SK-N-SH (cell line): ENCODE measurements around the gene ATP6V1G2. TPM values are rescaled to one million over a fixed set of nuclear protein-coding genes. Genes with fewer than 3 reads are reported as not detected.

ENCODE experiments used
- CTCF ChIA-PET: fragments of 300-600, 350-600 bp; formaldehyde crosslinking; extraction: SDS; loops from one replicate; lab custom pipeline; 2021; lab: Yijun Ruan, JAX
- POLR2A ChIA-PET: fragments of 350-600 bp; sonication (Branson Sonifier 250); formaldehyde crosslinking; extraction: SDS; loops from one replicate; lab custom pipeline; 2020; ENCODE audit warnings: antibody characterized with exemption, inconsistent platforms; lab: Yijun Ruan, JAX
- DNase-seq: peaks from one replicate; pipeline ENCODE4 v3.0.0; 2012
- H2AFZ ChIP-seq: fragments of 200-600 bp; sonication (generic); 2 replicates; pipeline ENCODE4 v1.8.1; 2016; ENCODE audit warnings: antibody characterized with exemption, mild to moderate bottlenecking, low read depth
- H3F3A ChIP-seq: fragments of 200-600 bp; sonication (generic); replicated peaks from 2 replicates; pipeline ENCODE3; 2016; ENCODE audit warnings: antibody characterized with exemption, mild to moderate bottlenecking; ENCODE audit not compliant: insufficient read depth
- H3K27ac ChIP-seq, 2 experiments: fragments of 200-500 bp in 1 of 2; fragments of 200-600 bp in 1 of 2; sonication (Bioruptor generic) in 1 of 2; sonication (generic), shearing (Covaris generic) in 1 of 2; 2 replicates each; pipeline versions ENCODE4 v1.5.1 to v1.6.1; 2014 to 2016; ENCODE audit warnings: low read depth in 2 of 2, inconsistent platforms in 1 of 2, low read length in 1 of 2, mild to moderate bottlenecking in 1 of 2, mixed read lengths in 1 of 2
- H3K27me3 ChIP-seq: fragments of 200-600 bp; sonication (generic), shearing (Covaris generic); 2 replicates; pipeline ENCODE4 v1.6.1; 2016; ENCODE audit warnings: mixed run types; ENCODE audit not compliant: insufficient read depth
- H3K36me3 ChIP-seq, 2 experiments: fragments of 200-500 bp in 1 of 2; fragments of 200-600 bp in 1 of 2; sonication (Bioruptor generic) in 1 of 2; sonication (generic) in 1 of 2; replicated peaks in 1 of 2; 2 replicates each; pipeline versions ENCODE3 to v1.5.1; 2014 to 2016; ENCODE audit warnings: low read length in 1 of 2, mild to moderate bottlenecking in 1 of 2; ENCODE audit not compliant: insufficient read depth in 2 of 2, control insufficient read depth in 1 of 2
- H3K4me1 ChIP-seq, 2 experiments: fragments of 200-500 bp in 1 of 2; fragments of 200-600 bp in 1 of 2; sonication (Bioruptor generic) in 1 of 2; sonication (generic), shearing (Covaris generic) in 1 of 2; 2 replicates each; pipeline versions ENCODE4 v1.5.1 to v1.6.1; 2014 to 2016; ENCODE audit warnings: low read depth in 1 of 2, low read length in 1 of 2, mixed run types in 1 of 2; ENCODE audit not compliant: insufficient read depth in 2 of 2, control insufficient read depth in 1 of 2
- H3K4me2 ChIP-seq: fragments of 200-600 bp; sonication (generic), shearing (Covaris generic); 2 replicates; pipeline ENCODE4 v1.6.1; 2017; ENCODE audit warnings: mixed run types
- H3K4me3 ChIP-seq, 2 experiments: fragments of 200-500 bp in 1 of 2; fragments of 200-600 bp in 1 of 2; sonication (Bioruptor generic) in 1 of 2; sonication (generic), shearing (Covaris generic) in 1 of 2; 2 replicates each; pipeline versions ENCODE4 v1.5.1 to v1.8.1; 2014 to 2016; ENCODE audit warnings: low read depth in 2 of 2, inconsistent platforms in 1 of 2, low read length in 1 of 2, mild to moderate bottlenecking in 1 of 2, mixed read lengths in 1 of 2, moderate library complexity in 1 of 2
- H3K79me2 ChIP-seq: fragments of 200-600 bp; sonication (generic); 2 replicates; pipeline ENCODE4 v1.8.1; 2017; ENCODE audit warnings: mild to moderate bottlenecking; ENCODE audit not compliant: insufficient read depth
- H3K9ac ChIP-seq: fragments of 200-600 bp; sonication (generic); 2 replicates; pipeline ENCODE4 v1.6.1; 2017; ENCODE audit warnings: mixed run types
- H3K9me2 ChIP-seq: fragments of 200-600 bp; sonication (generic); 2 replicates; pipeline ENCODE4 v1.6.1; 2017; ENCODE audit warnings: mixed run types
- H3K9me3 ChIP-seq: fragments of 200-600 bp; sonication (generic); 2 replicates; pipeline ENCODE4 v1.6.1; 2017; ENCODE audit warnings: mixed run types, mild to moderate bottlenecking, moderate library complexity
- H4K20me1 ChIP-seq: fragments of 200-600 bp; sonication (generic); 2 replicates; pipeline ENCODE4 v1.6.1; 2017; ENCODE audit warnings: mild to moderate bottlenecking, mixed run types; ENCODE audit not compliant: insufficient read depth
- EP300 ChIP-seq, 2 experiments: IDR thresholded peaks; 2 replicates each; pipeline versions ENCODE4 v1.4.0 to v1.6.1; 2012; ENCODE audit warnings: borderline replicate concordance in 1 of 2, low read depth in 1 of 2, low read length in 1 of 2
- EZH2phosphoT487 ChIP-seq: fragments of 200-600 bp; sonication (generic); IDR thresholded peaks from 2 replicates; pipeline ENCODE4 v1.6.1; 2017; ENCODE audit warnings: low read depth, mixed run types, mild to moderate bottlenecking, antibody characterized with exemption, moderate library complexity, borderline replicate concordance
- FOXM1 ChIP-seq: IDR thresholded peaks from 2 replicates; pipeline ENCODE4 v1.4.0; 2012; ENCODE audit warnings: low read depth, mild to moderate bottlenecking
- JUND ChIP-seq: IDR thresholded peaks from 2 replicates; pipeline ENCODE4 v1.4.0; 2012
- MEF2A ChIP-seq: IDR thresholded peaks from 2 replicates; pipeline ENCODE4 v1.4.0; 2012; ENCODE audit warnings: low read depth, borderline replicate concordance
- NFIC ChIP-seq: IDR thresholded peaks from 2 replicates; pipeline ENCODE4 v1.4.0; 2012; ENCODE audit warnings: borderline replicate concordance
- POLR2AphosphoS5 ChIP-seq: IDR thresholded peaks from 2 replicates; pipeline ENCODE4 v1.6.1; 2012; ENCODE audit warnings: low read depth, low read length
- RAD21 ChIP-seq: IDR thresholded peaks from 2 replicates; pipeline ENCODE4 v1.6.1; 2012; ENCODE audit warnings: mild to moderate bottlenecking, low read length
- RCOR1 ChIP-seq: fragments of 150-350 bp; IDR thresholded peaks from 2 replicates; pipeline ENCODE4 v1.6.1; 2017; ENCODE audit warnings: antibody characterized with exemption, low read length
- RFX5 ChIP-seq: IDR thresholded peaks from 2 replicates; pipeline ENCODE4 v1.6.1; 2012; ENCODE audit warnings: mild to moderate bottlenecking, improper control_type of control experiment, low read length
- SMC3 ChIP-seq: IDR thresholded peaks from 2 replicates; pipeline ENCODE4 v1.6.1; 2012; ENCODE audit warnings: low read depth, low read length, improper control_type of control experiment
- TCF12 ChIP-seq: IDR thresholded peaks from 2 replicates; pipeline ENCODE4 v1.4.0; 2012
- TEAD4 ChIP-seq: IDR thresholded peaks from 2 replicates; pipeline ENCODE4 v1.4.0; 2012; ENCODE audit warnings: mild to moderate bottlenecking, borderline replicate concordance; ENCODE audit not compliant: insufficient read depth
- WGBS: methylation state at CpG from one replicate; pipeline ENCODE4 v1.1.6; 2017; ENCODE audit warnings: low lambda C conversion rate; 5-methylcytosine and 5-hydroxymethylcytosine counted together
- polyA plus RNA-seq, 3 experiments: library from polyadenylated mRNA; depleted of rRNA; stranded (reverse); fragments of >200 nt; gene quantifications; 2 replicates each; pipeline ENCODE4 v1.2.3, GENCODE V29; 2012
- TF ChIP-seq, protein P1 (sequence below): IDR thresholded peaks from 2 replicates; pipeline ENCODE4 v1.4.0; 2012; ENCODE audit warnings: low read depth, borderline replicate concordance
- TF ChIP-seq, protein P2 (sequence below): IDR thresholded peaks from 2 replicates; pipeline ENCODE4; 2012
- TF ChIP-seq, protein P3 (sequence below): IDR thresholded peaks from 2 replicates; pipeline ENCODE4 v1.4.0; 2012; ENCODE audit warnings: low read depth, borderline replicate concordance
- TF ChIP-seq, protein P4 (sequence below): fragments of 150-350 bp; IDR thresholded peaks from 2 replicates; pipeline ENCODE4 v1.6.1; 2016; ENCODE audit warnings: mild to moderate bottlenecking, low read depth, low read length
- TF ChIP-seq, protein P5 (sequence below): fragments of 200-600 bp; sonication (generic); IDR thresholded peaks from 2 replicates; pipeline ENCODE4 v1.6.1; 2017; ENCODE audit warnings: antibody characterized with exemption, mild to moderate bottlenecking, moderate library complexity

The ATP6V1G2 gene
- polyA plus RNA-seq, 1 of the 3 experiments (the other 2 are of a cell fraction) = 13.6 TPM

DNA sequence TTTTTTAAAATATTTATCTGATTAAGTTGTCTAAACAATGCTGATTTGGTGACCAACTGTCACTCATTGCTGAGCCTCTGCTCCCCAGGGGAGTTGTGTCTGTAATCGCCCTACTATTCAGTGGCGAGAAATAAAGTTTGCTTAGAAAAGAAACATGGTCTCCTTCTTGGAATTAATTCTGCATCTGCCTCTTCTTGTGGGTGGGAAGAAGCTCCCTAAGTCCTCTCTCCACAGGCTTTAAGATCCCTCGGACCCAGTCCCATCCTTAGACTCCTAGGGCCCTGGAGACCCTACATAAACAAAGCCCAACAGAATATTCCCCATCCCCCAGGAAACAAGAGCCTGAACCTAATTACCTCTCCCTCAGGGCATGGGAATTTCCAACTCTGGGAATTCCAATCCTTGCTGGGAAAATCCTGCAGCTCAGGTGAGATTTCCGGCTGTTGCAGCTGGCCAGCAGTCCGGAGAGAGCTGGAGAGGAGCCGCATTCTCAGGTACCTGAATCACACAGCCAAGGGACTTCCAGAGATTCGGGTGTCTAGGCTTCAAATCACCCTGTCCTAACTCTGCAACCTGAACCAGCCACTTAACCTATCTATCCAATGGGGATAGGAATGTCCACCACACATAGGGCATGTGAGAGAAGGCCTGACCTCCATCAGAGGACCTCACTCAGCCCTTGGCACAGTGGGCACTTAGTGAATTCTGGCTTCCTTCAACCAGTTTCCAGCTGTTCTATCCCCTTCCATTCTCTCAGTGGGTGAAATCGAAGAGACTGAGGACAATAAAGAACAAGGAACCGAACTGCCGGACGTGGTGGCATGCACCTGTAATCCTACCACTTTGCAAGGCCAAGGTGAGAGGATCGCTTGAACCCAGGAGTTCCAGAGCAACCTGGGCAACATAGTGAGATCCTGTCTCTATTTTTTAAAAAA, 32.0 kb upstream of the ATP6V1G2 start:
- H4K20me1 ChIP-seq = no peaks in the 10 kb centered on the region

DNA sequence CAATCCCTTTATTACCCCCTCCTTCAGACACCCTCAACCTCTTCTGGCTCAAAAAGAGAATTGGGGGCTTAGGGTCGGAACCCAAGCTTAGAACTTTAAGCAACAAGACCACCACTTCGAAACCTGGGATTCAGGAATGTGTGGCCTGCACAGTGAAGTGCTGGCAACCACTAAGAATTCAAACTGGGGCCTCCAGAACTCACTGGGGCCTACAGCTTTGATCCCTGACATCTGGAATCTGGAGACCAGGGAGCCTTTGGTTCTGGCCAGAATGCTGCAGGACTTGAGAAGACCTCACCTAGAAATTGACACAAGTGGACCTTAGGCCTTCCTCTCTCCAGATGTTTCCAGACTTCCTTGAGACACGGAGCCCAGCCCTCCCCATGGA, 31.2 kb upstream of the ATP6V1G2 start:
- Histone ChIP-seq H3K9me3 (no peaks in the 10 kb centered on the region), H3K4me1 (peaks cover 0 to 11% of the 10 kb centered on the region in 2 experiments; a peak in 1 of 4 replicates), H3K36me3 (no peaks in the 10 kb centered on the region), H3F3A (no peaks in the 10 kb centered on the region), H3K27ac (no peak overlapping the region), H2AFZ (no peak overlapping the region), H3K4me2 (no peak overlapping the region), H3K79me2 (no peaks in the 10 kb centered on the region), H3K27me3 (no peaks in the 10 kb centered on the region), H4K20me1 (no peaks in the 10 kb centered on the region), H3K9ac (no peak overlapping the region), H3K9me2 (no peaks in the 10 kb centered on the region), H3K4me3 (no peak overlapping the region)
- CTCF ChIA-PET = interaction anchor here (0.8 to 17.6 kb wide), 5 partner anchors 12 to 125 kb away, joined by 3 to 312 read pairs (median 10); partner anchors contain the start of genes ABHD16A, ATP6V1G2 and NFKBIL1
- POLR2A ChIA-PET = no interaction called here
- no peak for DNase-seq
- WGBS = 72% methylated on average over 3 of the region's 3 CpGs
- TF ChIP-seq FOXM1 (no peak), POLR2AphosphoS5 (no peak), SMC3 (no peak), TCF12 (no peak), RFX5 (no peak)
- TF ChIP-seq, protein P1, sequence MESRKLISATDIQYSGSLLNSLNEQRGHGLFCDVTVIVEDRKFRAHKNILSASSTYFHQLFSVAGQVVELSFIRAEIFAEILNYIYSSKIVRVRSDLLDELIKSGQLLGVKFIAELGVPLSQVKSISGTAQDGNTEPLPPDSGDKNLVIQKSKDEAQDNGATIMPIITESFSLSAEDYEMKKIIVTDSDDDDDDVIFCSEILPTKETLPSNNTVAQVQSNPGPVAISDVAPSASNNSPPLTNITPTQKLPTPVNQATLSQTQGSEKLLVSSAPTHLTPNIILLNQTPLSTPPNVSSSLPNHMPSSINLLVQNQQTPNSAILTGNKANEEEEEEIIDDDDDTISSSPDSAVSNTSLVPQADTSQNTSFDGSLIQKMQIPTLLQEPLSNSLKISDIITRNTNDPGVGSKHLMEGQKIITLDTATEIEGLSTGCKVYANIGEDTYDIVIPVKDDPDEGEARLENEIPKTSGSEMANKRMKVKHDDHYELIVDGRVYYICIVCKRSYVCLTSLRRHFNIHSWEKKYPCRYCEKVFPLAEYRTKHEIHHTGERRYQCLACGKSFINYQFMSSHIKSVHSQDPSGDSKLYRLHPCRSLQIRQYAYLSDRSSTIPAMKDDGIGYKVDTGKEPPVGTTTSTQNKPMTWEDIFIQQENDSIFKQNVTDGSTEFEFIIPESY = no peak
- TF ChIP-seq, protein P2, sequence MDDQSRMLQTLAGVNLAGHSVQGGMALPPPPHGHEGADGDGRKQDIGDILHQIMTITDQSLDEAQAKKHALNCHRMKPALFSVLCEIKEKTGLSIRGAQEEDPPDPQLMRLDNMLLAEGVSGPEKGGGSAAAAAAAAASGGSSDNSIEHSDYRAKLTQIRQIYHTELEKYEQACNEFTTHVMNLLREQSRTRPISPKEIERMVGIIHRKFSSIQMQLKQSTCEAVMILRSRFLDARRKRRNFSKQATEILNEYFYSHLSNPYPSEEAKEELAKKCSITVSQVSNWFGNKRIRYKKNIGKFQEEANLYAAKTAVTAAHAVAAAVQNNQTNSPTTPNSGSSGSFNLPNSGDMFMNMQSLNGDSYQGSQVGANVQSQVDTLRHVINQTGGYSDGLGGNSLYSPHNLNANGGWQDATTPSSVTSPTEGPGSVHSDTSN = no peak
- TF ChIP-seq, protein P3, sequence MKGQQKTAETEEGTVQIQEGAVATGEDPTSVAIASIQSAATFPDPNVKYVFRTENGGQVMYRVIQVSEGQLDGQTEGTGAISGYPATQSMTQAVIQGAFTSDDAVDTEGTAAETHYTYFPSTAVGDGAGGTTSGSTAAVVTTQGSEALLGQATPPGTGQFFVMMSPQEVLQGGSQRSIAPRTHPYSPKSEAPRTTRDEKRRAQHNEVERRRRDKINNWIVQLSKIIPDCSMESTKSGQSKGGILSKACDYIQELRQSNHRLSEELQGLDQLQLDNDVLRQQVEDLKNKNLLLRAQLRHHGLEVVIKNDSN = no peak
- TF ChIP-seq, protein P4, sequence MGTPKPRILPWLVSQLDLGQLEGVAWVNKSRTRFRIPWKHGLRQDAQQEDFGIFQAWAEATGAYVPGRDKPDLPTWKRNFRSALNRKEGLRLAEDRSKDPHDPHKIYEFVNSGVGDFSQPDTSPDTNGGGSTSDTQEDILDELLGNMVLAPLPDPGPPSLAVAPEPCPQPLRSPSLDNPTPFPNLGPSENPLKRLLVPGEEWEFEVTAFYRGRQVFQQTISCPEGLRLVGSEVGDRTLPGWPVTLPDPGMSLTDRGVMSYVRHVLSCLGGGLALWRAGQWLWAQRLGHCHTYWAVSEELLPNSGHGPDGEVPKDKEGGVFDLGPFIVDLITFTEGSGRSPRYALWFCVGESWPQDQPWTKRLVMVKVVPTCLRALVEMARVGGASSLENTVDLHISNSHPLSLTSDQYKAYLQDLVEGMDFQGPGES = no peak
- TF ChIP-seq, protein P5, sequence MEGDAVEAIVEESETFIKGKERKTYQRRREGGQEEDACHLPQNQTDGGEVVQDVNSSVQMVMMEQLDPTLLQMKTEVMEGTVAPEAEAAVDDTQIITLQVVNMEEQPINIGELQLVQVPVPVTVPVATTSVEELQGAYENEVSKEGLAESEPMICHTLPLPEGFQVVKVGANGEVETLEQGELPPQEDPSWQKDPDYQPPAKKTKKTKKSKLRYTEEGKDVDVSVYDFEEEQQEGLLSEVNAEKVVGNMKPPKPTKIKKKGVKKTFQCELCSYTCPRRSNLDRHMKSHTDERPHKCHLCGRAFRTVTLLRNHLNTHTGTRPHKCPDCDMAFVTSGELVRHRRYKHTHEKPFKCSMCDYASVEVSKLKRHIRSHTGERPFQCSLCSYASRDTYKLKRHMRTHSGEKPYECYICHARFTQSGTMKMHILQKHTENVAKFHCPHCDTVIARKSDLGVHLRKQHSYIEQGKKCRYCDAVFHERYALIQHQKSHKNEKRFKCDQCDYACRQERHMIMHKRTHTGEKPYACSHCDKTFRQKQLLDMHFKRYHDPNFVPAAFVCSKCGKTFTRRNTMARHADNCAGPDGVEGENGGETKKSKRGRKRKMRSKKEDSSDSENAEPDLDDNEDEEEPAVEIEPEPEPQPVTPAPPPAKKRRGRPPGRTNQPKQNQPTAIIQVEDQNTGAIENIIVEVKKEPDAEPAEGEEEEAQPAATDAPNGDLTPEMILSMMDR = no peak

More for the DNA sequence above, 32.0 kb upstream of the ATP6V1G2 start:
- H3K36me3 ChIP-seq = no peaks in the 10 kb centered on the region
- H3K4me2 ChIP-seq = no peak overlapping the region
- POLR2A ChIA-PET = no interaction called here
- WGBS = 68% methylated on average over 12 of the region's 12 CpGs
- no peaks in the 10 kb centered on the region for H3K27me3 ChIP-seq
- no peaks in the 10 kb centered on the region for H3K9me2 ChIP-seq
- H3F3A ChIP-seq = no peaks in the 10 kb centered on the region
- peaks cover 0 to 11% of the 10 kb centered on the region in 2 experiments; a peak in 1 of 4 replicates for H3K4me1 ChIP-seq
- TF ChIP-seq EP300 (IDR thresholded peaks at IDR 0.05; ENCODE audit: borderline replicate concordance in 1 of 2, low read depth in 1 of 2, low read length in 1 of 2) (no peak), RCOR1 (no peak), RAD21 (no peak), EZH2phosphoT487 (no peak), SMC3 (no peak), TEAD4 (no peak), JUND (no peak), NFIC (no peak), MEF2A (no peak)
- TF ChIP-seq, protein P5 = no peak
- H3K4me3 ChIP-seq = no peak overlapping the region
- DNase-seq = no peak
- H3K79me2 ChIP-seq = no peaks in the 10 kb centered on the region
- H2AFZ ChIP-seq = no peak overlapping the region
- H3K9ac ChIP-seq = no peak overlapping the region
- no peaks in the 10 kb centered on the region for H3K9me3 ChIP-seq
- CTCF ChIA-PET = interaction anchor here (0.8 to 17.6 kb wide), 4 partner anchors 11 to 111 kb away, joined by 3 to 312 read pairs (median 18); partner anchors contain the start of genes ATP6V1G2 and NFKBIL1
- H3K27ac ChIP-seq = no peak overlapping the region
